Stimulated activated naive CD8-positive, alpha-beta T cell treated with anti-CD3 and anti-CD28 coated beads, Interleukin-15, amount 100 ng/mL, for 72 hours (primary cell): ENCODE results near the gene SIAH3.

ENCODE experiments used
- ATAC-seq: fragments of 150-1000 bp; cut with Tn5 transposase; 2 replicates; pipeline ENCODE4 v1.10.0; 2021; ENCODE audit warnings: mild to moderate bottlenecking, moderate library complexity
- DNase-seq, 2 donors: peaks; one replicate each; pipeline ENCODE4 v3.0.0; 2021 to 2022
- H3K27ac Mint-ChIP-seq, 2 donors: one replicate each; pipeline ENCODE4 v1.8.0; 2022; ENCODE audit warnings: mild to moderate bottlenecking in 2 of 2, mixed read lengths in 2 of 2, moderate library complexity in 2 of 2
- H3K27me3 Mint-ChIP-seq: one replicate; pipeline ENCODE4 v1.8.0; 2022; ENCODE audit warnings: mixed read lengths
- H3K4me1 Mint-ChIP-seq: one replicate; pipeline ENCODE4 v1.8.0; 2022; ENCODE audit warnings: mild to moderate bottlenecking, mixed read lengths
- H3K4me3 Mint-ChIP-seq, 2 donors: one replicate each; pipeline ENCODE4 v1.8.0; 2022; ENCODE audit warnings: mild to moderate bottlenecking in 2 of 2, mixed read lengths in 2 of 2, moderate library complexity in 1 of 2
- H3K9me3 Mint-ChIP-seq, 2 donors: one replicate each; pipeline ENCODE4 v1.8.0; 2022; ENCODE audit warnings: mixed read lengths in 2 of 2

The SIAH3 gene

DNA sequence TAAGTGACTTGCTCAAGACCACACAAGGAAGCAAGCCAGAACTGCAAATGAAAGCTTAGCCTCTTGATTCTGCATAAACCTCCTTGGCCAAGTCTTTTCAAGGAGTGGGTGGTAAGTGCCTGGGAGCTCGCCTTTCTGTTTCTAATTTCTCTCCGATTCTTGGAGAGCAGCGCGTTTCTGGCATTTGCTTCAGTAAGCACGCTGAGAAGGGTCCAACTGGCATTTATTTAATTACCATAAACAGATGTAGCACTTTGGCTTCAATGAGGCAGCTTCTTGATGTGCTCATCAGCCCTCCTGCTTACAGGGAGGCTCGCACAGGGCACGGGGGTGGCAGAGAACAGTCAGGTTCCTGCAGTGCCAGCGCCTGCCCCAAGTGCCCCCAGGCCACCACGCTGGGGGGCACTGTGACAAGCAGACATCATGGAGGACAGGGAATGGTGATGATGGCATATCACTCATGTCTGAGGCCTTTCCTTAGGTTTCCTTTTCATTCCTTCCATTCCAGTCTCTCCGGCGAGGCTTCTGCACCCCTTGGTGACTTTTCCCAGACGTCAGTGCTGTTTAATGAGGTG is 13.3 kb downstream of the SIAH3 start:
- Mint-ChIP-seq H3K9me3 (no peaks in the 10 kb centered on the region), H3K4me3 (no peak overlapping the region), H3K27me3 (no peaks in the 10 kb centered on the region), H3K27ac (no peak overlapping the region), H3K4me1 (no peaks in the 10 kb centered on the region)
- DNase-seq (no peak), ATAC-seq (no peak)

DNA sequence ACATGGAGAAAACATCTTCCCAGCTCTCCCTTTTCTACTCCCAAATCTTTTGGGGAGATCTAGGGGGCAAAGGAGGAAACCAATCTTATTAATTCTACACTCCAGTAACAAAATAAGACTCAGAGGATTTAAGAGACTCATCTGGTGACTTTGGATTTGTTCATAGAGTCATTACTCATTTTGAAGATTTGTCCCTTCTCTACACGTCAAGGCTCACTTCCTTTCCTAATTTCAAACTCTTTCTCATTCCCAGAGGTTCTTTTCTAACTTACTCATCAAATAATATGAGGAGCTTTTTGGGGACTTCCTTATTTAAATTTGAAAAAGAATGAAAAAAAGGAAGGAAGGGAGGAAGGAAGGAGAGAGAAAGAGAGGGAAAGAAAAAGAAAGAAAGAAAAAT is 14.4 kb downstream of the SIAH3 start:
- H3K4me3 Mint-ChIP-seq: no peak overlapping the region
- ATAC-seq: no peak
- H3K4me1 Mint-ChIP-seq: no peaks in the 10 kb centered on the region
- no peaks in the 10 kb centered on the region for H3K9me3 Mint-ChIP-seq
- H3K27ac Mint-ChIP-seq: no peak overlapping the region
- no peak for DNase-seq
- H3K27me3 Mint-ChIP-seq: no peaks in the 10 kb centered on the region

DNA sequence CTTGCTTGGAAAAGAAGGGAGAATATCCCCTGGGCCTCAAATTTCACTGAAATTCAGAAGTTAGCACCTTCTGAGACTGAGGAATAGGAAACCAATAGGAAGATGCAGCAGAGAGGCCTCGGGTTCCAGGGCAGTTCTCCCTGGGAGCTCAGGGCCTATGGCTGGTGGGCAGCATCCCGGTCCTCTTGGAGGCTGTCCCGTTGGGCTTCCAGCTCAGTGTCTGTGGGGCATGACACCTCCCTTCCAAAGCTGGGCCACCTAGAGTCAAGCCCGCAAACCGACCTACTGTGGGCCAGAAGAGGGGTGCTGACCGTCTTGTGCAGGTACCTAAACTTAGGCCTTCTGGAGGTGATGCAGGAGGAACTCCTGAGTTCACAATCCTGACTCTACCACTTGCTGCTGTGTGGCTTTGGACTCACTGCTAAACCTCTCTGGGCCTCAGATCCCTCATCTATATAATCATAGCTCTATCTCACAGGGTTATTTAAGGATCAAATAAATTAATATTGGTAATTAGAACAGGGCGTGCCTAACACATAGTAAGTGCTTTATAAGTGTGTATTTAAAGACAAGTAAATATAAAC is 17.1 kb downstream of the SIAH3 start:
- Mint-ChIP-seq H3K27me3 (no peaks in the 10 kb centered on the region), H3K27ac (no peak overlapping the region), H3K4me3 (no peak overlapping the region), H3K9me3 (no peaks in the 10 kb centered on the region), H3K4me1 (no peaks in the 10 kb centered on the region)
- DNase-seq (no peak), ATAC-seq (no peak)

DNA sequence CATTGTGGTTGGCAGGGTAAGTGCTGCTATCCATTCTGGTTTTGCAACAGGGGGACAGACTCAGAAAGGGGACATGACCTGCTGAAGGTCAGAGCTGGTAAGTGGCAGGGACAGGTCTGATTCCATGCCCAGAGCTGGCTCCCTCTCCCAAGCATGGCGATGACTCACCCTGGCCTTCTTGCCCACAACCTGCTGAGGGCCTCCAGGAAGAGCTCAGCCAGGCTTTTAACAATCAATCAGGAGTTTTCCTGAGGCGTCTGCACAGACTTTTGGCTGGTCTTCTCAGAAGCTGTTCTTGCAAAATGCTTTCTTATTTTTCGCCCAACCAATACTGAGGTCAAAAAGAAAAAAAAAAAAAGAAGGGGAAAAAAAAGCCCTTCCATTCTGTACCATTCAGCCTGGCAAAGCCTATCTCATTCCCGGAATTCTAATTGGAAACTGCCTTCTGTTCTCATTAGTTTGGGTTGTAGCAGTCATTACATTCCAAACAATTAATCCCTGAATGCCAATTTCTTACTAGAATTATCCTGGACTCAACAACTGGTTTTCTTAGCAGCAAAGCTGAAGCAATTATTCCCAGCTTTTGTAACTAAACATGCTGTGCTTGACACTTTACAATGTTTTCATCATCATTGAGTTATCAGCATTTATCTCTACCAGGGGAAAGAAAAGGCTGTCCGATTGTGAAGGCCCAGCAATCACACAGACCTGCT is 17.7 kb downstream of the SIAH3 start:
- Mint-ChIP-seq H3K27me3 (no peaks in the 10 kb centered on the region), H3K9me3 (no peaks in the 10 kb centered on the region), H3K27ac (no peak overlapping the region), H3K4me3 (no peak overlapping the region), H3K4me1 (no peaks in the 10 kb centered on the region)
- ATAC-seq (no peak), DNase-seq (no peak)

DNA sequence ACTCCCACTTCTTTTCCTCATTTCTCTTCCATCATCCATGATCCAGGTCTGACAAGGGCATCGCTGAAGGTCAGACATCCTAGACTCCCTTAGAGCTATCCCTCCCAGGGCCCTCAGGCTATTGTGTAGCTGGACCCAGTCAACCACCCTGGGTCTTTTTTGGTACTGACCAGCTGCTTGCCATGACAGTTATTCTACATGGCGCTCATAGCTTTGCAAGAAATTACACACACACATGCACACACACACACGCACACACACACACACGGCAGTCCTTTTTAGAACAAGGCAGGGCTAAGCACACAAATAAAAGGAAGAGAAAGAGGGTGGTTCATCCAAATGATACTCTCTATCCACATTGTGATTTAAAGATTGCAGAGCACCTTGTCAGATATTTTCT is 18.3 kb downstream of the SIAH3 start:
- H3K4me3 Mint-ChIP-seq: no peak overlapping the region
- no peaks in the 10 kb centered on the region for H3K9me3 Mint-ChIP-seq
- no peak for DNase-seq
- no peak for ATAC-seq
- H3K27me3 Mint-ChIP-seq: no peaks in the 10 kb centered on the region
- H3K27ac Mint-ChIP-seq: no peak overlapping the region
- H3K4me1 Mint-ChIP-seq: no peaks in the 10 kb centered on the region

DNA sequence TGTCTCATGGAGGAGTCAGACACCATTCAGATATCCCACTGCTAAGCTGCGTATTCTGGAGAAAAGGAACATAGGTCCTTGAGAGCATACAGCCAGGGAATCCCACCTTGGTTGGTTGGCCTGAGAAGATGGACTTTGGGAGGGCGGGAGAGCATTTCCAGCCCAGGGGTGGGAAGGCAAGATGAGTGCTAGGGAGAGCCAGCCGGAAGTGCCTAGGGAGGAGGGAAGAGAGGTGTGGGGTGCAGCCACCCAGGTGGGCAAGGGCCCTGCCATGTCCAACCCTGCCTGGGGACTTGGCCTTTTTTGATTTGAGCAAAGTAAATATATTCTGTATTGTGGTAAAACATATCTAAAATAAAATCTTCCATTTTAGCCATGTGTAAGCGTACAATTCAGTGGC is 19.7 kb downstream of the SIAH3 start:
- no peaks in the 10 kb centered on the region for H3K27me3 Mint-ChIP-seq
- ATAC-seq (no peak), DNase-seq (no peak)
- no peaks in the 10 kb centered on the region for H3K4me1 Mint-ChIP-seq
- H3K27ac Mint-ChIP-seq: peak overlapping the region in 1 of 2 donors; percentile 49
- H3K9me3 Mint-ChIP-seq: no peaks in the 10 kb centered on the region
- H3K4me3 Mint-ChIP-seq: no peak overlapping the region

DNA sequence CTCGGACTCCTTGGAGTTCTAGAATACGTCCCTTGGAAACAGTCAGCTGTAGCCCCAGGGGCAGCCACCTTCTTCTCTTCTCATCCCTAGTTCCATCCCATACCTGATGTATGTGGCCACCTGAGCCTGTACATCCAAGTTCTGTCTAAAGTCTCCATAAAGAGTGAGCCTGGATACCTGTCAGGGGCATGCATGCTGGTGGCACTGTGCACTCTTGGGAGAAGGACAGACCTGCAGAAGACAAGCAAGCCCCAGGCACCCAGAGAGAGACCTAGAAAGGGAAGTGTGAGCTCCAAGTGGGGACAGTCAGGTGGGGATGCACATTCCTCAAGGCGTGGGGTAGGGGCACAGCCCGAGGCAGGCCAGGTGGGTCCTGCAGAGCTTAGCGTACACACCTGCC is 21.4 kb downstream of the SIAH3 start:
- Mint-ChIP-seq H3K4me1 (no peaks in the 10 kb centered on the region), H3K9me3 (no peaks in the 10 kb centered on the region), H3K27me3 (no peaks in the 10 kb centered on the region), H3K4me3 (no peak overlapping the region), H3K27ac (no peak overlapping the region)
- no peak for DNase-seq
- ATAC-seq: no peak

DNA sequence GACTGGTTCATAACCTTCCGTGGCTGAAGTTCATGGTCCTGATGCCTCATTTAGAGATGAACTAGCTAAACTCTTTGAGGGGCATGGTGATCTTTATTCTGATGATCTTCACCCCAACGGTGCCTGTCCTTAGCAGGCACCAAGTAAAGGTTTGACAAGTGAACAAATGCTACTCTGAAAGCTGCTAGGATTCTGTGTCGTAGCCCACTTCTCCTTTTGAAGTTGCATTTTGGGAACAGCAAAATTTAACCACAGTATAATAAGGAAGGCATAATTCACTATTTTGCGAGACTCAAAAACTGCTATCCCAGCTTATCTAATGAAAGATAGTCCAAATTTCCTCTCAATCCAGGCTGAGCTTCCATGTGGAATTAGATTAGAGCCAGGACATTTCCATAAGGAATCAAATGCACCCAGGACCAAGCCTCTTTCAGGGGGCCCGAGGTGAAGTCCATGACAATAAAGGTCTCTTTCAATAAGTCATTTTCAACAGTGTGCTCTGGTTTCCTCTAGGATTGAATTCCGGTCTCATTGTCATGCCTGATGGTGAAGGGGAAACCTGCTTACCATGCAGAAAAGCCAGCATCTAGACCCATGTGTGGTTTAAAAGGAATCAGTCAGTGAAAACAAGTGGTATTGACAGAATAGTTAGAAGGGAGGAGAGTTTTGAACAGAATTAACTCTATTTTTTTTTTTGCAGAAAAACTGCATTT is 23.1 kb downstream of the SIAH3 start:
- Mint-ChIP-seq H3K27me3 (no peaks in the 10 kb centered on the region), H3K27ac (no peak overlapping the region), H3K4me1 (no peaks in the 10 kb centered on the region), H3K4me3 (no peak overlapping the region), H3K9me3 (no peaks in the 10 kb centered on the region)
- ATAC-seq: no peak
- no peak for DNase-seq

DNA sequence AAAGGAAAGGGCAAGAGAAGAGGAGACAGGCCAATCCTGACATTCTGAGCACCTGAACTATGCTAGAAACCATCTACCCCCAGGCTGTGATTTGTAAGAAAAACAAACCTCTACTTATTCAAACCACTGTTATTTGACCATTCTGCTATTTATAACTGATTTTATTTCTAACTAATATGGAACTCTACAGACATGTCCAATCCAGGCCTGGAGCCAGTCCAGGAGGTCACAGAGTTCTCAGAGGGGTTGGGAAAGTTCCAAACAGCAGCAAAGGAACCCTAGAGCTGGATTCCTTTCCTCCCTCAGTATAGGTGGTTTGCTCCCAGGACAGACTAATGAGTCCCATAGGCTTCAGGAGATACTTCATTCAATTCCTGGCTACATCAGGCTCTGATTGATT is 24.2 kb downstream of the SIAH3 start:
- Mint-ChIP-seq H3K9me3 (no peaks in the 10 kb centered on the region), H3K4me1 (no peaks in the 10 kb centered on the region), H3K4me3 (no peak overlapping the region), H3K27ac (no peak overlapping the region), H3K27me3 (no peaks in the 10 kb centered on the region)
- DNase-seq: no peak
- no peak for ATAC-seq

DNA sequence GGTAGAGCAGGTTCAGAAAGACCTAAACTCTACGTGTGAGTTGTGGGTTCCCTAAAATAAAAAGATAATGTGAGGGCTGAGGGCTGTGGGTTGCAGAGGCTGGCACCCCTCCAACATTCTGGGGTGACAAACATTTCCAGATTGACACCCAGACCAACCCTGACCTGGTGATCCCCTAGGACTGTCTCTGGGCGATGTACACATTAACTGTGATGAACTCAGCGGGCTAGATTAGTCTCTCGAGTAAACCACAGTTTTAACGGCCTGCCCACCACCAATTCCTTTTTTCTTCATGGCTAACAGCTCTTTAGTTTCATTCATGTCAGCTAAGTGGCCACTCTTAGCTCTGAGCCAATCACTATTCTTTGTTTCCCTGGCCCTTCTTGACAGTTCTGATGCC is 24.8 kb downstream of the SIAH3 start:
- H3K9me3 Mint-ChIP-seq: no peaks in the 10 kb centered on the region
- no peak for ATAC-seq
- H3K4me1 Mint-ChIP-seq: no peaks in the 10 kb centered on the region

DNA sequence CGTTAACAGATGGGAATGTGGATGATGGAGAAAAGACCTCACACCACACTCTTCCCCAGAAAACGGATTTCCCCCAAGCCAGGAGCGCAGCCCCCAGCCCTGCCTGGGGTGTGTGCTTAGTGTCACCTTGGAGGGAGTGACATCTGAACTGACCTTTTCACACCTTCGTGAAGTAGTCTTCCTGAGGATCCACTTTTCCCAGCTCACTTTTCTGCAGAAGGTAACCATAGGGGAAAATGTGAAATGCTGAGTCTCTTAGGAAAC is 26.2 kb downstream of the SIAH3 start:
- no peak overlapping the region for H3K4me3 Mint-ChIP-seq
- H3K9me3 Mint-ChIP-seq: no peaks in the 10 kb centered on the region
- no peaks in the 10 kb centered on the region for H3K27me3 Mint-ChIP-seq
- no peaks in the 10 kb centered on the region for H3K4me1 Mint-ChIP-seq
- no peak for DNase-seq
- no peak for ATAC-seq
- no peak overlapping the region for H3K27ac Mint-ChIP-seq

More for the DNA sequence above, 24.8 kb downstream of the SIAH3 start:
- H3K27ac Mint-ChIP-seq: no peak overlapping the region
- DNase-seq: no peak
- no peak overlapping the region for H3K4me3 Mint-ChIP-seq
- no peaks in the 10 kb centered on the region for H3K27me3 Mint-ChIP-seq

DNA sequence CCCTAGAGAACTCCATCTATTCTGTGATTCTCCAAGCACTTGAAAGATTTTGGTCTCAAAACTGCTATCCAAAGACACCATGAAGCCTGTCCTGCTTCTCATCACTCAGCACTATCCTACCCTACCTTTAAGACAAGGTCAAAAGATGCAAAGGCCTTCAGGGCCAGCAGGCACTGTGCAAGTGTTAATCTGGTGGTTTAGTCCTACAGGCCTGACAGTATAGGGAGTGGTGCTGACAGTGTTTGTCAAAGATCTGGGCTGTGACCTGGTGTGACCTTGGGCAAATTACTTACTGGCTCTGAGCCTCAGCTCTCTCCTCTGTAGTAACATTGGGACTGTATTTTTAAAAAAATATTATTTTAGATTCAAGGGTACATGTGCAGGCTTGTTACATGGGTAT is 28.0 kb downstream of the SIAH3 start:
- no peaks in the 10 kb centered on the region for H3K27me3 Mint-ChIP-seq
- no peak overlapping the region for H3K27ac Mint-ChIP-seq
- DNase-seq (no peak), ATAC-seq (no peak)
- H3K4me1 Mint-ChIP-seq: no peaks in the 10 kb centered on the region
- H3K4me3 Mint-ChIP-seq: no peak overlapping the region
- H3K9me3 Mint-ChIP-seq: no peaks in the 10 kb centered on the region

DNA sequence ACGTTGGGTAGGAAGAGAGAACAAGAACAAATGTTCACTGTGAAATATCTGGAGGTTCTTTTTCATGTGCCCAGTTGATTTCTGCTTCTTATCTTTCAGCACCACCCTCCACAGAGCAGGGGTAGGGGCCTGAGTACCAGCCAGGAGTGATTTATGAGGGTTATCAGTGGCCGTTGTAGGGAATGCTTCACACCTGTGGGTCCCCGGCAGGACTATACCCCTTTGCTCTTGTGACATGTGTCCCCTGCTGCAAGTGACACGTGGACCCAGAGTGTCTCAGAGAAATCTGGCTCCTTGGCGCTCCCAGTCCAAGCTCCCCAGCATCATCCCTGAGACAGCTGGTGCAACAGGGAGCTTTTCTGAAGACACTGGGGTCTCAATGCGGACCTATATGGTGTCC is 29.7 kb downstream of the SIAH3 start:
- Mint-ChIP-seq H3K4me3 (no peak overlapping the region), H3K27ac (no peak overlapping the region), H3K4me1 (no peaks in the 10 kb centered on the region), H3K27me3 (no peaks in the 10 kb centered on the region), H3K9me3 (no peaks in the 10 kb centered on the region)
- no peak for ATAC-seq
- no peak for DNase-seq

DNA sequence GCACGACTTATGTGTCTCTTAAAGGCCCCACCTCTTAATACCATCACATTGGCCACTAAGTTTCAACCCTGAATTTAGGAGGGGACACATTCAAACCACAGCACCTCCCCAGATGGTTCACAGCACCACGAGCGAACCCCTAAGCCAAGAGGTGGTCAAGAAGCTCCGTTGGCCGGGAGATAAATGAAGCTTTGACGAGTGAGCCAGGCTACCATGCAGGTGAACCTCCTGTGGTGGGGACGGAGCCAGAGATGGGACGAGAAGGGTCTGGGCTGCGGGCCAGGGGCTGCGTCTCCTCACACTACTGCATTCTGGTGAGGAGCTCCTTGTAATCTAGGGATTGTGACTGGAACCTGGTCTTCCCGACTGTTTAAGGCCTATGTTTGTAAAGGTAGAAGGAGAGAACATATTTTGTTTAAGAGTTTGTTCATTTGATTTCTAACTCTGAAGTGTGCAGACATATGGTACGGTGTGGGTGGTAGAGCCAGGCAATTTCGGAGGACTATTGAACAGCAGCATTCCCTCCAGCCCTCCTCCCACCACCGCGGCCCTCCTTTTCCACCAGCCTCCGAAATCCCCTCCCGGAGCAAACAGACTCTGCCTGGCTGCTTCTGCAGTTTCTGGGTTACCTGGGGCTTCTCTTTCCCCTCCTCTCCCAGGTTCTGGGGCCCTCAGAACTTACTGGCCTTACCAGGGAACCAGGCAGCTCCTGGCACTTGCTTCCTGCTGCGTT is 31.3 kb downstream of the SIAH3 start:
- H3K9me3 Mint-ChIP-seq: no peaks in the 10 kb centered on the region
- DNase-seq (no peak), ATAC-seq (no peak)
- no peaks in the 10 kb centered on the region for H3K27me3 Mint-ChIP-seq
- no peak overlapping the region for H3K4me3 Mint-ChIP-seq
- peak overlapping the region in 1 of 2 donors; percentile 79 for H3K27ac Mint-ChIP-seq
- H3K4me1 Mint-ChIP-seq: no peaks in the 10 kb centered on the region

DNA sequence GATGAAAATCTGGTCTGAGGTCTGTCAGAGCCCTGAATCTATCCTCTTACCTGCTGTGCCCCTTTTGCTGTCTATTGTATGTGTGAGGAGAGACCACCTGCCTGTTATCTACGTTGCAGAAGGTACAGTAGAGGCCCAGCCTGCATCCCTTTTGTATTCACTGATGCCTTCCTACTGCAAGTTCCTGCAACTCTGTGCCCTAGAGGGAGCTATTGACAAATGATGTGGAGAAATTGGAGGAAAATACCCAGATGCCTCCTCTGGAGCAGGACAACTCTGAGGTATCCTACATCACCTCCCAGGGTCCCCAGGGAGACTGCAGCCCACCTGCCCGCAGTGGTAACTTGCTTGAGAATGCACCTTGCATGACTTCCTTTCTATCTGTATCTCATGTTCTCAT is 33.7 kb downstream of the SIAH3 start:
- Mint-ChIP-seq H3K27me3 (no peaks in the 10 kb centered on the region), H3K4me1 (no peaks in the 10 kb centered on the region), H3K4me3 (no peak overlapping the region), H3K9me3 (no peaks in the 10 kb centered on the region), H3K27ac (no peak overlapping the region)
- ATAC-seq: no peak
- DNase-seq: no peak

DNA sequence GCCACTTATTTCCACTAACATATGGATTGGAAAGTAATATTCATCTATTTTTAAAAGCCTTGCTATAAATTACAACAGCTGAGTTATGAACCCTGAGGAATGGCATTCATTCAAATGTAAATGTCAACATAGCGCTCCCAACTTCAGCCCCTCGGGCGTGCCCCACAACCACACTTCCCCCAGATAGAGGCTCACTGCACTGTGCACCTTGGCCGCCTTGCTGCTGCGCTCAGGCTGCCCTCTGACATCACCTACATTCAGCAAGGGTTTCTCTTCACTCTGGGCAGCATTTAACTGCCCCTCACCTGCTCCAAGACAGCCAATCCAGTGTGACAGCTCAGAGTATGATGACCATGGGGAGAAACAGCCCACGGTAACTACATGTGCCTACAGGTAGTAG is 35.1 kb downstream of the SIAH3 start:
- DNase-seq (no peak), ATAC-seq (no peak)
- Mint-ChIP-seq H3K9me3 (no peaks in the 10 kb centered on the region), H3K27me3 (no peaks in the 10 kb centered on the region), H3K4me1 (no peaks in the 10 kb centered on the region), H3K27ac (no peak overlapping the region), H3K4me3 (no peak overlapping the region)
